ENCODE data around the gene BLNK. TPM values are rescaled to one million over a fixed set of nuclear protein-coding genes. Genes with fewer than 3 reads are reported as not detected.

The BLNK gene
- total and polyA plus RNA-seq, 9 donors = 0.65 to 6.0 (median 2.2) TPM

DNA sequence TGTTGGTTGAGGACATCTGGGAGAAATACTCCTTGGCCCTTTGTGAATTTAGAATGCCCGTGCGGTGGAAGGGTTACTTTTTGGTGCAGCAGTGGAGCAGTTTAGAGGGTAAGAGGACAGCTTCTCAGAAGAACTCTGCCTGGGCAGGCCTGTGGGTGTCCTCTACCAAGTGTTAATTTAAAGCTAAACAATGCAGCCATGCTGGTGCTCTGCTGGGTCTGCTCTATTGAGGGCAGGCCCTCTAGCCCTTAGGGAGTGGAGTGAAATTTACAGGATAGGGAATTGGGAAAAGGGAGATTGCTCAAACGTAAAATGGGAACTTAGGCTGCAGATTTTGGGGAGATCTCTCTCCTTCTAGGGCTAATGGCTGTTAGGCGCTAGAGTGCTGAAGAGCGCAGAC, 22.1 kb downstream of the BLNK start:
- Histone ChIP-seq H3K9me3 (no peaks in the 10 kb centered on the region), H3K36me3 (no peaks in the 10 kb centered on the region), H3K27me3 (no peaks in the 10 kb centered on the region), H3K4me3 (no peak overlapping the region), H3K4me1 (ENCODE audit: insufficient read depth) (no peaks in the 10 kb centered on the region), H3K27ac (no peak overlapping the region)
- WGBS, 3 donors = 87 to 89% (median 88%) methylated on average over 5 of the region's 5 CpGs
- intact Hi-C loops (cut with DNase I) = no loop called here
- TF ChIP-seq, protein P1, sequence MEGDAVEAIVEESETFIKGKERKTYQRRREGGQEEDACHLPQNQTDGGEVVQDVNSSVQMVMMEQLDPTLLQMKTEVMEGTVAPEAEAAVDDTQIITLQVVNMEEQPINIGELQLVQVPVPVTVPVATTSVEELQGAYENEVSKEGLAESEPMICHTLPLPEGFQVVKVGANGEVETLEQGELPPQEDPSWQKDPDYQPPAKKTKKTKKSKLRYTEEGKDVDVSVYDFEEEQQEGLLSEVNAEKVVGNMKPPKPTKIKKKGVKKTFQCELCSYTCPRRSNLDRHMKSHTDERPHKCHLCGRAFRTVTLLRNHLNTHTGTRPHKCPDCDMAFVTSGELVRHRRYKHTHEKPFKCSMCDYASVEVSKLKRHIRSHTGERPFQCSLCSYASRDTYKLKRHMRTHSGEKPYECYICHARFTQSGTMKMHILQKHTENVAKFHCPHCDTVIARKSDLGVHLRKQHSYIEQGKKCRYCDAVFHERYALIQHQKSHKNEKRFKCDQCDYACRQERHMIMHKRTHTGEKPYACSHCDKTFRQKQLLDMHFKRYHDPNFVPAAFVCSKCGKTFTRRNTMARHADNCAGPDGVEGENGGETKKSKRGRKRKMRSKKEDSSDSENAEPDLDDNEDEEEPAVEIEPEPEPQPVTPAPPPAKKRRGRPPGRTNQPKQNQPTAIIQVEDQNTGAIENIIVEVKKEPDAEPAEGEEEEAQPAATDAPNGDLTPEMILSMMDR (IDR thresholded peaks at IDR 0.05) = no peak
- TF ChIP-seq POLR2A (IDR thresholded peaks at IDR 0.05) (no peak), EP300 (IDR thresholded peaks at IDR 0.05) (no peak)
- no peak for DNase-seq

DNA sequence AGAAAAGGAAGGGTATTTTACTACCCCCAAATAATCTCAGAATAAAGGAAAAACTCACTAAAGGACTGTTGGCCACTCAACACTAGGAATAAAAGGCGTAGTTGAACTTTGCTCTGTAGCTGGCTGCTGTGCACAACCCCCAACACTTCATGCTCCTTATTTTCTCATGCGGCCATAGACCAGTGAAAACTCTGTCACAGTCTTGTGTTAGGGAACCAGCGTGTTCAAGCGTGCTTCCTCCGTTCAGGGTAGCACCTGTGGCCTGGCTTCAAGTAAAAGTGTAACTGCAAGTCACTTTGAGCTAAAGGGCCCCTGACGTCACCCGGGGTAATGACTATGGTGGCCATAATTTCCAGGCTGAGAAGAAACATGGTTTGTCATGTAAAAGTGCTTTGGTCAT, 27.0 kb downstream of the BLNK start:
- no peaks in the 10 kb centered on the region for H3K9me3 ChIP-seq
- H3K36me3 ChIP-seq = no peaks in the 10 kb centered on the region
- no peaks in the 10 kb centered on the region for H3K4me1 ChIP-seq (ENCODE audit: insufficient read depth)
- H3K27me3 ChIP-seq = no peaks in the 10 kb centered on the region
- no peak overlapping the region for H3K4me3 ChIP-seq
- 81 to 86% (median 85%) methylated on average over 7 of the region's 7 CpGs for WGBS, 3 donors
- intact Hi-C loops (cut with DNase I) = no loop called here
- TF ChIP-seq, protein P1 (IDR thresholded peaks at IDR 0.05) = no peak
- TF ChIP-seq POLR2A (IDR thresholded peaks at IDR 0.05) (no peak), EP300 (IDR thresholded peaks at IDR 0.05) (no peak)
- no peak for DNase-seq
- no peak overlapping the region for H3K27ac ChIP-seq

DNA sequence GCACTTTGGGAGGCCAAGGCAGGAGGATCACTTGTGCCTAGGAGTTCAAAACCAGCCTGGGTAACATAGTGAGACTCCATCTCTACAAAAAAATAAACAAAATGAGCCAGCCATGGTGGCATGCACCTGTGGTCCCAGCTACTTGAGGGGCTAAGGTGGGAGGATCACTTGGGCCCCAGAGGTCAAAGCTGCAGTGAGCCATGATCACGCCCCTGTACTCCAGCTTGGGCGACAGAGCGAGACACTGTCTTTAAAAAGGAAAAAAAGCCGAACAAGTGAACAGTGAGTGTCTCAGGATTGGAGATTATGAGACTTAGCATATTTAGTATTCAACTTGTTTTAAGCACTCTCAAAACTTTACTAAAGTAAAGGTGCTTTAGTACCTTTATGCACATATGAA, 28.1 kb downstream of the BLNK start:
- H3K27ac ChIP-seq = no peak overlapping the region
- H3K4me3 ChIP-seq = no peak overlapping the region
- intact Hi-C loops (cut with DNase I) = no loop called here
- no peak for DNase-seq
- 79 to 87% (median 80%) methylated on average over 4 of the region's 4 CpGs for WGBS, 3 donors
- H3K4me1 ChIP-seq (ENCODE audit: insufficient read depth) = no peaks in the 10 kb centered on the region
- H3K9me3 ChIP-seq = no peaks in the 10 kb centered on the region
- H3K27me3 ChIP-seq = no peaks in the 10 kb centered on the region
- TF ChIP-seq EP300 (IDR thresholded peaks at IDR 0.05) (no peak), POLR2A (IDR thresholded peaks at IDR 0.05) (no peak)
- TF ChIP-seq, protein P1 (IDR thresholded peaks at IDR 0.05) = no peak
- H3K36me3 ChIP-seq = no peaks in the 10 kb centered on the region

DNA sequence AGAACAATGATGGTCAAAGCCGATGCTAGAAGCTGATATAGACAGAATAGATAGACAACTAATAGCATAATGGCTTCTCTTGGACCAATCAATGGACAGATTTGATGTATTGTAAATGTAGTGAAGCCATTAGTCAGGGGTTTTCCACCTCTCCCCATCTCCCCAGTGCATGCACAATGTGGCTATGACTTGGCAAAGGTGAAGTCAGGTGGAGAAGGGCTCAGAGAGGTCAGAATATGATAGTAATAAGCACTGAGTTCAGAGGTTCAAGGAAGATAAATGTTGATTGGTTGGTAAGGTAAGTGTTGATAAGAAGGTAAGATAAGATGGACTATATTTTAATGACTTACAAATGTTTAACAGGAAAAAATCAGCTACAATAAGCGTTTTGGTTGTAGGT, 28.5 kb downstream of the BLNK start:
- 74 to 84% (median 83%) methylated on average over 2 of the region's 2 CpGs for WGBS, 3 donors
- Histone ChIP-seq H3K4me3 (no peak overlapping the region), H3K36me3 (no peaks in the 10 kb centered on the region), H3K27me3 (no peaks in the 10 kb centered on the region), H3K4me1 (ENCODE audit: insufficient read depth) (no peaks in the 10 kb centered on the region), H3K9me3 (no peaks in the 10 kb centered on the region), H3K27ac (no peak overlapping the region)
- no peak for TF ChIP-seq POLR2A (IDR thresholded peaks at IDR 0.05)
- no peak for TF ChIP-seq EP300 (IDR thresholded peaks at IDR 0.05)
- TF ChIP-seq, protein P1 (IDR thresholded peaks at IDR 0.05) = no peak
- DNase-seq = no peak
- intact Hi-C loops (cut with DNase I) = no loop called here
